BE2C (cell line): ENCODE data around the gene FAM131B.

Source experiments
- DNase-seq: peaks from one replicate; pipeline ENCODE4 v3.0.0-alpha.2; 2020
- H3K27me3 ChIP-seq: fragments of 250-450 bp; sonication (Bioruptor Pico); 2 replicates; pipeline ENCODE4 v1.5.1; 2020; ENCODE audit warnings: mild to moderate bottlenecking
- H3K36me3 ChIP-seq: fragments of 250-450 bp; sonication (Bioruptor Pico); 2 replicates; pipeline ENCODE4 v1.5.1; 2020; ENCODE audit warnings: mild to moderate bottlenecking
- H3K4me1 ChIP-seq: fragments of 250-450 bp; sonication (Bioruptor Pico); 2 replicates; pipeline ENCODE4 v1.5.1; 2020
- H3K4me3 ChIP-seq: 2 replicates; pipeline ENCODE4 v1.5.1; 2011; ENCODE audit warnings: low read depth, low read length
- H3K9me3 ChIP-seq: fragments of 250-450 bp; sonication (Bioruptor Pico); 2 replicates; pipeline ENCODE4 v1.5.1; 2020
- CTCF ChIP-seq: IDR thresholded peaks from 2 replicates; pipeline ENCODE4 v1.5.1; 2012; ENCODE audit warnings: mild to moderate bottlenecking, low read depth, low read length

FAM131B gene

GRCh38 chr7:143372070-143372469 is 9.6 kb upstream of the FAM131B start:
- Histone ChIP-seq H3K9me3 (no peaks in the 10 kb centered on the region), H3K27me3 (peaks cover 8% of the 10 kb centered on the region), H3K4me3 (no peak overlapping the region), H3K36me3 (no peaks in the 10 kb centered on the region), H3K4me1 (no peaks in the 10 kb centered on the region)
- DNase-seq = no peak
- no peak for TF ChIP-seq CTCF

DNA sequence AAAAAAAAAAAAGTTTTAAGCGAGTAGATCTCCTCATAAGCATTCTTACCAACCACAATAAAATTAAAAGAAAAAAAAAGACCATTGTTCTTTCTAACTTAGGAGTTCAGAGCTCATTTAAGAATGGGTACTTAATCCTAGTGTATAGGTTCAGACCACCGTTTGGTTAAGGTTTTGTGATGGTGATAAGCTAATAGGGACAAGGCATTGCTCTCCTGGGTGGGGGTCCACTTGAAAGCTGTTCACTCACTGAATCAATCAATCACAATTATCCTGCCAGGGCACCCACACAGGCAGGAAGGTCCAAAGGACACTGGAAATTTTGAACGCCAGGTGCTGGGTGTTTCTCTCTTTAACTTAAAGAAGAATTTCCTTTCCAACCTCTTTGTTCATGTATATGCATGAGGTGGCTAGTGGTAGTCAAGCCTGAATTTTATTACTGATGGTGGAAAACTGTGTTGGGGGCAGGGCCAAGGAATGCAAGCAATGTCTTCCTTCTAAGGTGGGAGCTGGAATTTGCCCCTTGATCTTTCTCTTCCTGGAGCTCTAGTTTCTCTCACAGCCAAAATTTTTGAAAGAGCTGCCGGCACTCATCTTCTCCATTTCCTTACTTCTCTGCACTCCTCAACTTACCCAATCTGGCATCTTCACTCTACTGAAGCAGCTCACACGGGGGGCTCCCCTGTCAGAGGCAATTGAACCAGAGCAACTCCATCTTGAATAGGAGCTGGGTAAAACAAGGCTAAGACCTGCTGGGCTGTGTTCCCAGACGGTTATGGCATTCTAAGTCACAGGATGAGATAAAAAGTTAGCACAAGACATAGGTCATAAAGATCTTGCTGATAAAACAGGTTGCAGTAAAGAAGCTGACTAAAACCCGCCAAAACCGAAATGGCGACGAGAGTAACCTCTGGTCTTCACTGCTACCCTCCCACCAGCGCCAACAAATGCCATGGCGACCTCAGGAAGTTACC is 7.5 kb upstream of the FAM131B start:
- Histone ChIP-seq H3K27me3 (peaks cover 20% of the 10 kb centered on the region), H3K36me3 (no peaks in the 10 kb centered on the region), H3K4me1 (no peaks in the 10 kb centered on the region), H3K4me3 (no peak overlapping the region), H3K9me3 (no peaks in the 10 kb centered on the region)
- no peak for TF ChIP-seq CTCF
- no peak for DNase-seq

GRCh38 chr7:143368387-143368786 is 5.9 kb upstream of the FAM131B start:
- no peaks in the 10 kb centered on the region for H3K9me3 ChIP-seq
- DNase-seq = no peak
- peaks cover 36% of the 10 kb centered on the region for H3K27me3 ChIP-seq
- H3K4me3 ChIP-seq = no peak overlapping the region
- H3K4me1 ChIP-seq = no peaks in the 10 kb centered on the region
- no peaks in the 10 kb centered on the region for H3K36me3 ChIP-seq
- no peak for TF ChIP-seq CTCF

- DNase-seq = no peak
- Histone ChIP-seq H3K4me3 (no peak overlapping the region), H3K27me3 (peaks cover 40% of the 10 kb centered on the region), H3K4me1 (no peaks in the 10 kb centered on the region), H3K36me3 (no peaks in the 10 kb centered on the region), H3K9me3 (no peaks in the 10 kb centered on the region)
- TF ChIP-seq CTCF = no peak
These were observed 5.5 kb upstream of the FAM131B start for GRCh38 chr7:143367972-143368371.

- H3K4me3 ChIP-seq = no peak overlapping the region
- H3K27me3 ChIP-seq = peaks cover 81% of the 10 kb centered on the region
- H3K9me3 ChIP-seq = no peaks in the 10 kb centered on the region
- H3K36me3 ChIP-seq = no peaks in the 10 kb centered on the region
- no peak for TF ChIP-seq CTCF
- no peaks in the 10 kb centered on the region for H3K4me1 ChIP-seq
- DNase-seq = no peak
These were observed 764 bp upstream of the FAM131B start for GRCh38 chr7:143363016-143363937.
